DMS53 treated with DMSO at 0.1 percent for 48 hours (cell line): ENCODE data around the gene SYTL3.
A peak's percentile ranks its signal among the peaks of the same experiment; 100 is the strongest.
"Not testable (repeated sequence)": the region's sequence is repeated elsewhere in the genome, so short reads cannot be mapped to it uniquely, and the experiment has no call there.

ENCODE experiments used
- DNase-seq: peaks from one replicate; lab custom pipeline; 2025; ENCODE audit not compliant: unreplicated experiment; lab: John Stamatoyannopoulos, UW

The SYTL3 gene, protein sequence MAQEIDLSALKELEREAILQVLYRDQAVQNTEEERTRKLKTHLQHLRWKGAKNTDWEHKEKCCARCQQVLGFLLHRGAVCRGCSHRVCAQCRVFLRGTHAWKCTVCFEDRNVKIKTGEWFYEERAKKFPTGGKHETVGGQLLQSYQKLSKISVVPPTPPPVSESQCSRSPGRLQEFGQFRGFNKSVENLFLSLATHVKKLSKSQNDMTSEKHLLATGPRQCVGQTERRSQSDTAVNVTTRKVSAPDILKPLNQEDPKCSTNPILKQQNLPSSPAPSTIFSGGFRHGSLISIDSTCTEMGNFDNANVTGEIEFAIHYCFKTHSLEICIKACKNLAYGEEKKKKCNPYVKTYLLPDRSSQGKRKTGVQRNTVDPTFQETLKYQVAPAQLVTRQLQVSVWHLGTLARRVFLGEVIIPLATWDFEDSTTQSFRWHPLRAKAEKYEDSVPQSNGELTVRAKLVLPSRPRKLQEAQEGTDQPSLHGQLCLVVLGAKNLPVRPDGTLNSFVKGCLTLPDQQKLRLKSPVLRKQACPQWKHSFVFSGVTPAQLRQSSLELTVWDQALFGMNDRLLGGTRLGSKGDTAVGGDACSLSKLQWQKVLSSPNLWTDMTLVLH

DNA sequence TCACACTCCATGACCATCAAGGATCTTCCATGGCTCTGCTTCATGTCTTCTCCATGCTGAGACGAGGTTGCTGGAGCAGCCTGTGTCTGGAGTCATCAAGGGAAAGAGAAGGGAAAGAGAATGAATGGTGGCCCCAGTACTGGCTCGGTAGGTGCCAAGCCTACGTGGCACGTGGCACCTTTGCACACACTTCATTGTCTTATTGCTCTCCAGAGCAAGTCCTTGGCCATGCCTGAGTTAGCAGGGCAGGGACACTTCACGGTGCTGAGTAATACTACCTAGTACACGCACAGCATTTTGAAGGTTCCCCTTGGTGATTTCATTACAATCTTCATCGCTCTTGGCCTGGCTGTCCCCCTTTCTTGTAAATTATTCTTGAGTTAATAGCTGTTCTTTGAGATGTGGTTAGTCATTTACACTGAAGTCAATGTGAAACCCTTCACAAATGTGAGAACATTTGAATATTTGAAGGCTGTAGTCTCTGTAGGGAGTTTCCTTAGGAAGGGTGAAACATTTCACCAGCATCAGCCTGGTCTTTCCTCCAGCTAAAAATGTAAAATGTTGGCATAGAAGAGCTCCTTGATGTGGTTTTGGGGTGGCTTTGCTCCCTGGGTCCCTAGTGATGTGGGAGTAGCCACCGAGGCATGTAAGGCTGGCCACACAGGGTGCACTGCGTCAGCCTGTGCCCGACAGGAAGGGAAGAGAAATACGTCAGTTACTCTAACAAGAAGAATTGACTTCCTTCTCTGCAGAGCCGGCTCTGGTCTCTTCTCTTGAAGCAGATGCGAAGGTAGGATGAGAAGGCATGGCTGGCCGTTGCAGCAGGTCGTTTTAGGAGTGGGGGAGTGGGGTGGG is at the start of gene SYTL3:
SYTL3 (plus strand) TSS at position 766 of the 855 bp plus-strand sequence. CDS start 13,215 bp downstream, outside the sequence.
- peak; percentile 61 for DNase-seq

- DNase-seq = no peak
These were observed 46.4 kb upstream of the SYTL3 start for GRCh38 chr6:158603261-158604047.

DNA sequence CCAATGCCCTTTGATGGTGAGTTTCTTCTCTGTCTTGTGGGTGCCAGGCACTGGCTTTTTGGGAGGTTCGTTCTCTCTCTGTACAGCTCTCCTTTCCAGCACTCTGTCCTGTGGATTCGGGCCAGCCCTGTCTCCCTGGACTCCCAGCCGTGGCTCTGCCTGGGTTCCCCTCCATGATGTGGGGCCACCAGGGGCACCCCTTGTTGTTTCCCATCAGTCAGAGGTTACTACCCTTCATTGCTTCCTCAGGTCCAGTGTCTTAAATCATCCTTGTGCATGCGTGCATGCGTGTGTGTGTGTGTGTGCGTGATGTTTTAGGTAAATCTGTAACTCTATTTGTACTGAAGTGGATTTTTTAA is 45.8 kb upstream of the SYTL3 start:
- no peak for DNase-seq

GRCh38 chr6:158605266-158605878 is 44.5 kb upstream of the SYTL3 start:
- peak; percentile 30 for DNase-seq

GRCh38 chr6:158606011-158606410 is 43.8 kb upstream of the SYTL3 start:
- not testable (repeated sequence) for DNase-seq

GRCh38 chr6:158606935-158607334 is 42.9 kb upstream of the SYTL3 start:
- DNase-seq = no peak

DNA sequence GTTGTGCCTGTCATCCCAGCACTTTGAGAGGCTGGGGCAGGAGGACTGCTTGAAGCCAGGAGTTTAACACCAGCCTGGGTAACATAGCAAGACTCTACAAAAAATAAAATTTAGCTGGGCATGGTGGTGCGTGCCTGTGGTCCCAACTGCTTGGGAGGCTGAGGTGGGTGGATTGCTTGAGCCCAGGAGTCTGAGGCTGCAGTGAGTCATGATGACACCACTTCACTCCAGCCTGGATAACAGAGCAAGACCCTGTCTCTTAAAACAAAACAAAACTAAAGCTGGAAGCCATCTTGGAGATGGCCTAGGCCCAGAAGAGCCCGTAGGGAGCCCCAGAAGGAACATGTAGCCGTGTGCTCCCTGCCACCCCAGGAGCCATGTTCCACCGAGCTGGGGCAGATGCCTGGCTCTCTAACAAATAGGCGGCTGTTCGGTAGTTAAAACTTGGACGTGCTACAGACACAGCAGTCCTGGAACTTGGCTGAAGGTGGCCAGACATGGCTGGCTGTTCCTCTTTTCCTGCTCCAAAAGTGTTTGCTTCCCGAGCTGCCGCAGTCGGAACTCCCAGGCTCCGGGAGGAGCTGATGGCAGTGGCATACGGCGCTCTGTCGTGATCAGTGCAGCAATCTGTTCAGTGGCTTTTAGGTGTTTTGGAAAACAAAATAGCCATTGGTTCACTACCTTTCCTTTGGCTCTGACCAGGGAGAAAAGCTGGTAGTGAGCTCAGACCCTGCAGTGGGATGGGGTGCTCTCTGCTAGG is 42.3 kb upstream of the SYTL3 start:
- no peak for DNase-seq

- no peak for DNase-seq
These were observed 41.6 kb upstream of the SYTL3 start for GRCh38 chr6:158608221-158608620.

- DNase-seq = no peak
These were observed 40.2 kb upstream of the SYTL3 start for GRCh38 chr6:158609455-158610155.

GRCh38 chr6:158610319-158610968 is 39.4 kb upstream of the SYTL3 start:
- DNase-seq = no peak

DNA sequence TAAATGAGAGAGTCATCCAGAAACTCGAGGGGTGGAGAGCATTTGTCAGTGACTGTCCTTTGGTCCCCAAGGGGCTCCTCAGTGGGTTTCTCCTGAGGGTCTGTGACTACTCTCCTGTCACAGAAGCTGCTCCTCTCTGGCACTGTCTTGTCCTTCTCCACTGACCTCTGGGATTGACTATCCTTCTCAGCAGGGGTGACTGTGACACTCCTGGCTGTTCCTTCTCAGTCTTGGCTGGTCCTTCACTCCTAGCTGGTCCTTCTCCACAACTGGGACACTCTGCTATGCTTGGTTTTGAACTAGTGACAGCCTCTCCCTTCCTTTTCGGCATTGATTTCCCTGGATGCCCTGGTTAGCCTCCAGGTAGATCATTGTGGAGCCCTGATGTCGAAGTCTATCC is 38.8 kb upstream of the SYTL3 start:
- no peak for DNase-seq

DNA sequence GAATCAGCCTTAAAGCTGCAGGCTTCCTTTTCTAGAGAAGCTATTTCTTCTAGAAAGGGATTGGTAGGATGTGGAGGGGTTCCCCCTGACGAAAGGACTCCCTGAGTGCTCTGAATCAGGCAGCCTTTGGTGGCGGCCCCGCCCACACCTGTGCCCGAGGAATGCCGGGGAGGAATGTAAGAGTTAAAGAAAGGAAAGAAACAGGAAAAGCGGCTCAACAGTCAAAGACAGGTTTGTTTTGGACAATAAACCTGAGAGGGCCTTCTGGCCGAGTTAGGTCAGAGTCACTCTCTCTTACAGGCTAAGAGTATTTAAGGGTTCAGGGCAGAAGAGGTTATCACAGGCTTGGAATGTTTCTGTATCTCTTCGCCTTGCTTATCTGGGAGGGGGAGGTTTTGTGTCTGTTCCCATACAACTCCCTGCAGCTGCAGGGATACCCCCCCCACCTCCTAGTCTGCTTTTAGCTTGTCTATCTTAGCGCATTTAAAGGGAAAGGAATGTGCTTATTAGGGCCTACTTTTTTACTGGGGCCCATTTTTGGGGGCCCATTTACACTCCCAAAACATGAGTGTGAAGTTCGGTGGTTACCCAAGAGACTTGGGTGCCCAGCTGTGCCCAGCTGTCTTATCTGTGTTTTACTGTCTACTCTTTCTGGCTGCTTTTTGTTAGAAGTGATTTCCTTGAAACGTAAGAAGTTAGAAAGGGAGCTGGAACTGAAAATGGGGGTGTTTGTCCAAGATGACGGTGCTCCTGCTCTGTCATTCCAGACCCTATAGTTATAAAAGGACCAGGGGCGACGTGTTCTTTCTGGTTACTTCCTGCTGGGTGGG is 38.1 kb upstream of the SYTL3 start:
- DNase-seq = no peak

- DNase-seq = not testable (repeated sequence)
These were observed 35.2 kb upstream of the SYTL3 start for GRCh38 chr6:158614606-158615005.

DNA sequence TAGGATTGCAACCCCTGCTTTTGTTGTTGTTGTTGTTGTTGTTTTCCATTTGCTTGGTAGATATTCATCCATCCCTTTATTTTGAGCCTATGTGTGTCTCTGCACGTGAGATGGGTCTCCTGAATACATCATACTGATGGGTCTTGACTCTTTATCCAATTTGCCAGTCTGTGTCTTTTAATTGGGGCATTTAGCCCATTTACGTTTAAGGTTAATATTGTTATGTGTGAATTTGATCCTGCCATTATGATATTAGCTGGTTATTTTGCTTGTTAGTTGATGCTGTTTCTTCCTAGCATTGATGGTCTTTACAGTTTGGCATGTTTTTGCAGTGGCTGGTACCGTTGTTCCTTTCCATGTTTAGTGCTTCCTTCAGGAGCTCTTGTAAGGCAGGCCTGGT is 31.6 kb upstream of the SYTL3 start:
- DNase-seq = not testable (repeated sequence)

GRCh38 chr6:158619922-158620801 is 29.7 kb upstream of the SYTL3 start:
- no peak for DNase-seq

- DNase-seq = no peak
These were observed 28.7 kb upstream of the SYTL3 start for GRCh38 chr6:158620963-158621693.
